ENCODE data around the gene GPR61.

GPR61 gene

DNA sequence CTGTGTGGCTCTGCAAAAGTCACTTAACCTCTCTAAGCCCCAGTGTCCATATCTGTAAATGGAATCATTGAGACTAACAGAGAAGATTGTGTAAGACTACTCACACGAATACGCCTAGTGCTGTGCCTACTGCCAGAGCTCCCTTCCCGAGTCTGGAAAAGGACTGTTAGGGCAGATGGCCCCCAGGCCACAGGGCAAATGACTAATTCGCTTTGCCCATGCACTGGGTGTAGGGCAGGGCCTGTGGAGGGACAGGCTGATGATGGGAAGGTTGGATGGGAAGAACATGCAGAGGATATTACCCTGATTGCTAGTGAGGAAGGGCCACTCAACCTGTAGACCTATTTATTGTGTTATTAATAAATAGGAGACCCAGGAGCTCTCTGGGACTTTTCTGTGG lies 4.2 kb upstream of the GPR61 start:
- no peak for DNase-seq (ENCODE audit: low read depth in 3 of 3, low spot score in 1 of 3)

DNA sequence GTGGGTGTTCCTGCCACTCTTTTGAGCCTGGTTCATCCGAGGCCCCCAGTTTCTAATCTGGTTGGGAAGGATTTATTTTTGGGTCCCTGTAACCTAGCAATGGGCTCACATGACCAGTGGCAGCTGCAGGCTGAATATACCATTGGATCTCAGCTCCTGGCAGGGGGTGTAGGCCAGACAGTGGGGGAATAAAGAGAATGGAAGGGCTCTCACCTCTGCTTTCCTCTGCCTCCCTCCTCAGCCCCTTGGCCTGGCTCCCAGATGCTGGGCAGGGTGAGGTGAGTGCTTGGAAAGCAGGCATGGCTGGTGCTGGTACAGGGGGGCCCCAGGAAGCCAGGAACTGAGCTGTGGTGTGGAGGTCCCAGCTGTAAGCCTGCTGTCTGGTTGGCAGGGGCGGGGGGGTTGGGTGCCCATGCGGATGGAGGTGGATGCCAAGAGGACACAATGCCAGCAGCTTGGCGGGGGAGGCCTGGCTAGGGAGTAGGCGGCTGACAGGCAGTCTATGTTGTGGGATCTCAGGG lies 3.6 kb upstream of the GPR61 start:
- DNase-seq (ENCODE audit: low read depth in 3 of 3, low spot score in 1 of 3): no peak

- DNase-seq (ENCODE audit: low read depth in 3 of 3, low spot score in 1 of 3): no peak
Observed at GRCh38 chr1:109537450-109538178, 2.1 kb upstream of the GPR61 start.

- no peak for DNase-seq (ENCODE audit: low read depth in 3 of 3, low spot score in 1 of 3)
Observed at GRCh38 chr1:109538827-109539555, 681 bp upstream of the GPR61 start.

GRCh38 chr1:109541102-109541501 lies 1.4 kb downstream of the GPR61 start:
- DNase-seq (ENCODE audit: low read depth in 3 of 3, low spot score in 1 of 3): no peak

GRCh38 chr1:109542657-109543056 lies 3.0 kb downstream of the GPR61 start:
- DNase-seq (ENCODE audit: low read depth in 3 of 3, low spot score in 1 of 3): no peak

DNA sequence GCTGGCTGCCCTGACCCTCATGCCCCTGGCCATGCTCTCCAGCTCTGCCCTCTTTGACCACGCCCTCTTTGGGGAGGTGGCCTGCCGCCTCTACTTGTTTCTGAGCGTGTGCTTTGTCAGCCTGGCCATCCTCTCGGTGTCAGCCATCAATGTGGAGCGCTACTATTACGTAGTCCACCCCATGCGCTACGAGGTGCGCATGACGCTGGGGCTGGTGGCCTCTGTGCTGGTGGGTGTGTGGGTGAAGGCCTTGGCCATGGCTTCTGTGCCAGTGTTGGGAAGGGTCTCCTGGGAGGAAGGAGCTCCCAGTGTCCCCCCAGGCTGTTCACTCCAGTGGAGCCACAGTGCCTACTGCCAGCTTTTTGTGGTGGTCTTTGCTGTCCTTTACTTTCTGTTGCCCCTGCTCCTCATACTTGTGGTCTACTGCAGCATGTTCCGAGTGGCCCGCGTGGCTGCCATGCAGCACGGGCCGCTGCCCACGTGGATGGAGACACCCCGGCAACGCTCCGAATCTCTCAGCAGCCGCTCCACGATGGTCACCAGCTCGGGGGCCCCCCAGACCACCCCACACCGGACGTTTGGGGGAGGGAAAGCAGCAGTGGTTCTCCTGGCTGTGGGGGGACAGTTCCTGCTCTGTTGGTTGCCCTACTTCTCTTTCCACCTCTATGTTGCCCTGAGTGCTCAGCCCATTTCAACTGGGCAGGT lies 3.8 kb downstream of the GPR61 start:
- DNase-seq (ENCODE audit: low read depth in 3 of 3, low spot score in 1 of 3): no peak

- DNase-seq (ENCODE audit: low read depth in 3 of 3, low spot score in 1 of 3): no peak
Observed at GRCh38 chr1:109543988-109544735, 4.5 kb downstream of the GPR61 start.

GRCh38 chr1:109546311-109547109 lies 6.8 kb downstream of the GPR61 start:
- peak; percentile 65 to 75 (median 74) for DNase-seq (ENCODE audit: low read depth in 3 of 3, low spot score in 1 of 3)

GRCh38 chr1:109547463-109548320 lies 8.0 kb downstream of the GPR61 start:
- DNase-seq (ENCODE audit: low read depth in 3 of 3, low spot score in 1 of 3): no peak

GRCh38 chr1:109548321-109549267 lies 8.9 kb downstream of the GPR61 start, which contains the start of gene GNAI3:
GNAI3 (plus strand) TSS chr1:109548615; CDS start chr1:109548721, 106 bp downstream.
- DNase-seq (ENCODE audit: low read depth in 3 of 3, low spot score in 1 of 3): peak; percentile 82 to 86 (median 86)

DNA sequence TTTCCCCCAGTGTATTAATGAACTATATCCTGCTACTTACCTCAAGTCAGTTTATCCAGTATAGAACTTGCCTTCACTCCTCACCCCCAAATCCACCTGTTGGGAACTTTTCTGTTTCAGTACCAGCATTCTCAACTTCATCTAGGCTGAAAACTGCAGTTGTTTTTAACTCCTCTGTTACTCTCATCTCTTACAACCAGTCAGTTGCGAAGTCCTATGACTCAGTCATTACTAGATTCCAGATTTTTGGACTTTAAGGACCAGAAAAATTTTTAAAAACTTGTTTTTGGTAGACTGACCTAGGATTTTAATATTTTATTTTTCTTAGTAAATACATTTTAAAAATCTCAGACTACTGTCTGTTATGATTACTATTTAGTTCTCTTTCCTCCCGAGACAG lies 16.9 kb downstream of the GPR61 start:
- no peak for DNase-seq (ENCODE audit: low read depth in 3 of 3, low spot score in 1 of 3)

GRCh38 chr1:109557520-109557919 lies 17.8 kb downstream of the GPR61 start:
- DNase-seq (ENCODE audit: low read depth in 3 of 3, low spot score in 1 of 3): no peak

GRCh38 chr1:109559995-109560394 lies 20.3 kb downstream of the GPR61 start:
- DNase-seq (ENCODE audit: low read depth in 3 of 3, low spot score in 1 of 3): no peak

GRCh38 chr1:109564194-109564878 lies 24.7 kb downstream of the GPR61 start:
- no peak for DNase-seq (ENCODE audit: low read depth in 3 of 3, low spot score in 1 of 3)

DNA sequence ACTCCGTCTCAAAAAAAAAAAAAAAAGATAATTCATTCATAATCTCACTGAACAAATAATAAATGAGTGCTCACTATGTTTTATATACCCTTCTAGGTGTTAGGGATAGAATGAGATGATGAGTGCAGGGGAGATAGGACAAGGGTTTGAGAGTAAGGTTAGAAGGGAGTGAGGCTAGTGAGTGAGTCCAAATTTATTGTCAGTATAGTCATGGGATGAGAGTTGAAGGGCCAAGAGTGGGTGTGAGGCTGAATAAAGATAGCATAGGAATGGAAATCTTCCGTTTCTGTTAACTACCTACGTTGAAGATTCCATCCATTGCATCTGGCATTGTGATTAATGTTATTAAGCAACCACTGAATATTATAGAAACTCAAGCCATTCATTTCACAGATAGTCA lies 25.6 kb downstream of the GPR61 start:
- DNase-seq (ENCODE audit: low read depth in 3 of 3, low spot score in 1 of 3): no peak

DNA sequence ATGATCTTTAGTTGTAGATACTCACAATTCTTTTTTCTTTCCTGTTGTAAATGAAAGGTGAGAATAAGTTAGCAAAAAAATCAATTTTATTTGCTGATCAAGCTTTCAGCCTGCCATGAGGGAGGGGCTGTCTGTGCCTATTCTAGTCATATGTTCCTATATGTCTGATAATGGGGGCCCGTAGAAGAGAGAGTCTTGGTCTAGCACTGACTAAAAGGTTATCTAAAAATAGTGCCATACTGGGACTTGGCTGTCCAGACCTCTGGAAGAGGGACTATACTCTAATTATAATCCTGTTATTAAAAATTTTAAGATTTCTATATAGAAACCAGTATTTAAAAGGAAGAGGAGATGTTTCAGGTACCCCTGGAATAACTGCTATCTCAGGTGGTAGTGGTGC lies 27.3 kb downstream of the GPR61 start:
- no peak for DNase-seq (ENCODE audit: low read depth in 3 of 3, low spot score in 1 of 3)
